Peyer's patch (tissue), 4 donors: ENCODE measurements around the gene PIGU.
"Not testable (repeated sequence)": the region's sequence is repeated elsewhere in the genome, so short reads cannot be mapped to it uniquely, and the experiment has no call there.

Experiments used
- CTCF ChIP-seq, 6 experiments: fragments of 450-650 bp in 4 of 6; fragments of 200-600 bp in 2 of 6; sonication (generic) in 1 of 6; IDR thresholded peaks; one replicate each; pipeline ENCODE4 v1.5.1; 2017 to 2019; ENCODE audit warnings: antibody characterized with exemption in 6 of 6, mild to moderate bottlenecking in 3 of 6, moderate library complexity in 1 of 6
- POLR2A ChIP-seq, 2 donors: fragments of 450-650 bp; IDR thresholded peaks; one replicate each; pipeline ENCODE4 v1.5.1; 2017; ENCODE audit warnings: antibody characterized with exemption in 2 of 2, mild to moderate bottlenecking in 2 of 2, moderate library complexity in 2 of 2

GRCh38 chr20:34719242-34720017 lies 42.5 kb upstream of the PIGU start:
- not testable (repeated sequence) for TF ChIP-seq POLR2A, CTCF (IDR thresholded peaks at IDR 0.05)
